Fibroblast of lung (primary cell): ENCODE data around the gene RASSF10. TPM values are rescaled to one million over a fixed set of nuclear protein-coding genes. Genes with fewer than 3 reads are reported as not detected.

Experiments
- DNase-seq, 2 donors: peaks; one replicate each; pipeline versions ENCODE4 v3.0.0 to v3.0.0-alpha.2; 2010; ENCODE audit warnings: low read depth in 2 of 2
- H2AFZ ChIP-seq: 2 replicates; pipeline ENCODE4 v1.5.1; 2012; ENCODE audit warnings: low read length, control low read depth, inconsistent platforms
- H3K27ac ChIP-seq: 2 replicates; pipeline ENCODE4 v1.5.1; 2011; ENCODE audit warnings: low read length, control low read depth; ENCODE audit not compliant: insufficient read depth
- H3K27me3 ChIP-seq: 2 replicates; pipeline ENCODE4 v1.5.1; 2011; ENCODE audit warnings: mild to moderate bottlenecking, low read length; ENCODE audit not compliant: control insufficient read depth, insufficient read depth
- H3K36me3 ChIP-seq: 2 replicates; pipeline ENCODE4 v1.5.1; 2011; ENCODE audit warnings: low read length; ENCODE audit not compliant: control insufficient read depth, insufficient read depth
- H3K4me1 ChIP-seq: 2 replicates; pipeline ENCODE4 v1.5.1; 2011; ENCODE audit warnings: low read length; ENCODE audit not compliant: control insufficient read depth, insufficient read depth; ENCODE audit errors: extremely low read depth
- H3K4me2 ChIP-seq: 2 replicates; pipeline ENCODE4 v1.5.1; 2011; ENCODE audit warnings: low read length, control low read depth; ENCODE audit not compliant: insufficient read depth; ENCODE audit errors: extremely low read depth
- H3K4me3 ChIP-seq, 4 experiments: fragments of 200-600 bp in 1 of 4; sonication (generic) in 1 of 4; replicated peaks in 1 of 4; 2 replicates each; pipeline ENCODE4 v1.5.1; 2011 to 2016; ENCODE audit warnings: low read length in 4 of 4, low read depth in 3 of 4, mild to moderate bottlenecking in 3 of 4, control low read depth in 2 of 4, inconsistent platforms in 1 of 4, mixed read lengths in 1 of 4; ENCODE audit not compliant: insufficient read depth in 1 of 4; ENCODE audit errors: control extremely low read depth in 1 of 4
- H3K79me2 ChIP-seq: 2 replicates; pipeline ENCODE4 v1.5.1; 2012; ENCODE audit warnings: mild to moderate bottlenecking, low read length, inconsistent platforms; ENCODE audit not compliant: control insufficient read depth, insufficient read depth
- H3K9ac ChIP-seq: 2 replicates; pipeline ENCODE4 v1.5.1; 2011; ENCODE audit warnings: mild to moderate bottlenecking, low read length, control low read depth; ENCODE audit not compliant: insufficient read depth
- H3K9me3 ChIP-seq: 2 replicates; pipeline ENCODE4 v1.5.1; 2012; ENCODE audit warnings: low read depth, low read length; ENCODE audit not compliant: control insufficient read depth, insufficient read depth
- H4K20me1 ChIP-seq: 2 replicates; pipeline ENCODE4 v1.5.1; 2011; ENCODE audit warnings: low read length; ENCODE audit not compliant: control insufficient read depth, insufficient read depth; ENCODE audit errors: extremely low read depth
- CTCF ChIP-seq, 2 donors: IDR thresholded peaks in 1 of 2; conservative IDR thresholded peaks in 1 of 2; 1 replicate in 1 of 2; 2 replicates in 1 of 2; pipeline ENCODE4 v1.5.1; 2011 to 2012; ENCODE audit warnings: low read length in 2 of 2, control low read depth in 1 of 2, inconsistent platforms in 1 of 2, low read depth in 1 of 2, mild to moderate bottlenecking in 1 of 2
- EZH2 ChIP-seq: IDR thresholded peaks from 2 replicates; pipeline ENCODE4 v1.5.1; 2012; ENCODE audit warnings: low read length, control low read depth, mild to moderate bottlenecking; ENCODE audit errors: missing control alignments
- polyA plus RNA-seq, 2 donors: library from polyadenylated mRNA; depleted of rRNA in 1 of 2; stranded (reverse) in 1 of 2; unstranded in 1 of 2; fragments of >200 nt; gene quantifications; 2 replicates each; pipeline ENCODE4 v1.2.1, GENCODE V29; 2011 to 2012; ENCODE audit warnings: missing spikeins in 1 of 2
- total RNA-seq: library from RNA; depleted of rRNA; stranded (reverse); fragments of >200 nt; gene quantifications from 2 replicates; pipeline ENCODE4 v1.2.1, GENCODE V29; 2014

Gene RASSF10
- total and polyA plus RNA-seq, 2 donors (not counting 1 experiment from before 2014, with no cell fraction given): not detected

- Histone ChIP-seq H3K36me3 (no peaks in the 10 kb centered on the region), H3K27me3 (peaks cover 7% of the 10 kb centered on the region), H4K20me1 (no peaks in the 10 kb centered on the region), H3K27ac (no peak overlapping the region), H3K9ac (no peak overlapping the region), H3K4me1 (no peaks in the 10 kb centered on the region), H3K9me3 (no peaks in the 10 kb centered on the region), H3K79me2 (no peaks in the 10 kb centered on the region), H3K4me2 (no peak overlapping the region), H3K4me3 (no peak overlapping the region), H2AFZ (no peak overlapping the region)
- no peak for DNase-seq
- TF ChIP-seq EZH2: no peak
- no peak for TF ChIP-seq CTCF (conservative IDR thresholded peaks at IDR 0.05 in 1 of 2, IDR thresholded peaks at IDR 0.05 in 1 of 2; ENCODE audit: low read depth in 1 of 2, low read length in 2 of 2)
Observed at GRCh38 chr11:13045734-13046133, 36.6 kb downstream of the RASSF10 start.

GRCh38 chr11:13046637-13047570 is 37.8 kb downstream of the RASSF10 start:
- DNase-seq: no peak
- Histone ChIP-seq H3K9me3 (no peaks in the 10 kb centered on the region), H3K9ac (no peak overlapping the region), H2AFZ (no peak overlapping the region), H3K79me2 (no peaks in the 10 kb centered on the region), H3K27ac (no peak overlapping the region), H3K27me3 (peaks cover 9% of the 10 kb centered on the region), H3K4me2 (no peak overlapping the region), H3K4me3 (no peak overlapping the region), H3K4me1 (no peaks in the 10 kb centered on the region), H3K36me3 (no peaks in the 10 kb centered on the region), H4K20me1 (no peaks in the 10 kb centered on the region)
- TF ChIP-seq CTCF (conservative IDR thresholded peaks at IDR 0.05 in 1 of 2, IDR thresholded peaks at IDR 0.05 in 1 of 2; ENCODE audit: low read depth in 1 of 2, low read length in 2 of 2) (no peak), EZH2 (no peak)

DNA sequence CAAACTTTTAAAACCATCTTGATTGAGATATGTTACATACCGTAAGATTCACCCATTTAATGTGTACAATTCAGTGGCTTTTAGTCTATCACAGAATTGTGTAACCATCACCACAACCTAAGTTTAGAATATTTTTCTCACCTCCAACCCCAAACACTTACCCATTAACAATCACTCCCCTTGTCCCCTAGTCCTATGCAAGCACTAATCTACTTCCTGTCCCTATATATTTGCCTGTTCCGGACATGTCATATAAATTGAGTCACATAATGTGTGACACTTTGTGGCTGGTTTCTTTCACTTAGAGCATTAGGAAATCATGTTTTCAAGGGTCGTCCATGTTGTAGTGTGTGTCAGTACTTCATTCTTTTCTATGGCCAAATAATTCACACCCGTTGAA is 38.8 kb downstream of the RASSF10 start:
- Histone ChIP-seq H3K79me2 (no peaks in the 10 kb centered on the region), H3K4me2 (no peak overlapping the region), H3K36me3 (no peaks in the 10 kb centered on the region), H3K9ac (no peak overlapping the region), H3K27ac (no peak overlapping the region), H4K20me1 (no peaks in the 10 kb centered on the region), H2AFZ (no peak overlapping the region), H3K4me3 (no peak overlapping the region), H3K27me3 (peaks cover 12% of the 10 kb centered on the region), H3K9me3 (no peaks in the 10 kb centered on the region), H3K4me1 (no peaks in the 10 kb centered on the region)
- DNase-seq: no peak
- TF ChIP-seq CTCF (conservative IDR thresholded peaks at IDR 0.05 in 1 of 2, IDR thresholded peaks at IDR 0.05 in 1 of 2; ENCODE audit: low read depth in 1 of 2, low read length in 2 of 2): no peak
- no peak for TF ChIP-seq EZH2
